ENCODE measurements around the gene CCDC91.

Gene CCDC91

DNA sequence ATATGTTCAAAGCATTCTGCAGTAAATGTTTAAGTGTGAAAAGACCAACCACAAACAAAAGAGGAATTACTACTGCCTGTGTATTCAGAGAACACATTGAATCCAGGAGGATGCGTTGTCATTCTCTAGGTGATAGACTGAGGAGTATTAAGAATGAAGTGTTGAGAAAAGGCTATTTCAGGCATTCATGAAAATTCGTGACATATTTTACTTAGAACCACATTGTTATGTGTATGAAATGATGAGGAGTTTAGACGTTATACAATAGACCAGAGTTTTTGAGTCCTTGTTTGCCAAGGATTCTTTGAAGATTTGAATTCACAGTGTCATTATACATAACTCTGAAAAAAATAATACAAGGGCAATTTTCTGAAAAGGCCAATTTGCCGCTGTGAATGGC lies 251.8 kb downstream of the CCDC91 start:
- DNase-seq (ENCODE audit: low read depth in 1 of 2, low spot score in 1 of 2), result no peak
- Histone ChIP-seq H3K27me3 (ENCODE audit: insufficient read depth, poor library complexity, severe bottlenecking) (no peaks in the 10 kb centered on the region), H3K27ac (replicated peaks) (no peak overlapping the region), H3K4me3 (replicated peaks; ENCODE audit: insufficient read depth, low read length) (no peak overlapping the region)
- TF ChIP-seq GABPA (IDR thresholded peaks at IDR 0.05; ENCODE audit: low read depth) (no peak), SPI1 (IDR thresholded peaks at IDR 0.05; ENCODE audit: borderline replicate concordance, low read depth) (no peak), POLR2AphosphoS5 (IDR thresholded peaks at IDR 0.05; ENCODE audit: low read depth) (no peak)
- TF ChIP-seq, protein P1, sequence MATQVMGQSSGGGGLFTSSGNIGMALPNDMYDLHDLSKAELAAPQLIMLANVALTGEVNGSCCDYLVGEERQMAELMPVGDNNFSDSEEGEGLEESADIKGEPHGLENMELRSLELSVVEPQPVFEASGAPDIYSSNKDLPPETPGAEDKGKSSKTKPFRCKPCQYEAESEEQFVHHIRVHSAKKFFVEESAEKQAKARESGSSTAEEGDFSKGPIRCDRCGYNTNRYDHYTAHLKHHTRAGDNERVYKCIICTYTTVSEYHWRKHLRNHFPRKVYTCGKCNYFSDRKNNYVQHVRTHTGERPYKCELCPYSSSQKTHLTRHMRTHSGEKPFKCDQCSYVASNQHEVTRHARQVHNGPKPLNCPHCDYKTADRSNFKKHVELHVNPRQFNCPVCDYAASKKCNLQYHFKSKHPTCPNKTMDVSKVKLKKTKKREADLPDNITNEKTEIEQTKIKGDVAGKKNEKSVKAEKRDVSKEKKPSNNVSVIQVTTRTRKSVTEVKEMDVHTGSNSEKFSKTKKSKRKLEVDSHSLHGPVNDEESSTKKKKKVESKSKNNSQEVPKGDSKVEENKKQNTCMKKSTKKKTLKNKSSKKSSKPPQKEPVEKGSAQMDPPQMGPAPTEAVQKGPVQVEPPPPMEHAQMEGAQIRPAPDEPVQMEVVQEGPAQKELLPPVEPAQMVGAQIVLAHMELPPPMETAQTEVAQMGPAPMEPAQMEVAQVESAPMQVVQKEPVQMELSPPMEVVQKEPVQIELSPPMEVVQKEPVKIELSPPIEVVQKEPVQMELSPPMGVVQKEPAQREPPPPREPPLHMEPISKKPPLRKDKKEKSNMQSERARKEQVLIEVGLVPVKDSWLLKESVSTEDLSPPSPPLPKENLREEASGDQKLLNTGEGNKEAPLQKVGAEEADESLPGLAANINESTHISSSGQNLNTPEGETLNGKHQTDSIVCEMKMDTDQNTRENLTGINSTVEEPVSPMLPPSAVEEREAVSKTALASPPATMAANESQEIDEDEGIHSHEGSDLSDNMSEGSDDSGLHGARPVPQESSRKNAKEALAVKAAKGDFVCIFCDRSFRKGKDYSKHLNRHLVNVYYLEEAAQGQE (IDR thresholded peaks at IDR 0.05; ENCODE audit: insufficient replicate concordance, low read depth), result no peak
- TF ChIP-seq, protein P2, sequence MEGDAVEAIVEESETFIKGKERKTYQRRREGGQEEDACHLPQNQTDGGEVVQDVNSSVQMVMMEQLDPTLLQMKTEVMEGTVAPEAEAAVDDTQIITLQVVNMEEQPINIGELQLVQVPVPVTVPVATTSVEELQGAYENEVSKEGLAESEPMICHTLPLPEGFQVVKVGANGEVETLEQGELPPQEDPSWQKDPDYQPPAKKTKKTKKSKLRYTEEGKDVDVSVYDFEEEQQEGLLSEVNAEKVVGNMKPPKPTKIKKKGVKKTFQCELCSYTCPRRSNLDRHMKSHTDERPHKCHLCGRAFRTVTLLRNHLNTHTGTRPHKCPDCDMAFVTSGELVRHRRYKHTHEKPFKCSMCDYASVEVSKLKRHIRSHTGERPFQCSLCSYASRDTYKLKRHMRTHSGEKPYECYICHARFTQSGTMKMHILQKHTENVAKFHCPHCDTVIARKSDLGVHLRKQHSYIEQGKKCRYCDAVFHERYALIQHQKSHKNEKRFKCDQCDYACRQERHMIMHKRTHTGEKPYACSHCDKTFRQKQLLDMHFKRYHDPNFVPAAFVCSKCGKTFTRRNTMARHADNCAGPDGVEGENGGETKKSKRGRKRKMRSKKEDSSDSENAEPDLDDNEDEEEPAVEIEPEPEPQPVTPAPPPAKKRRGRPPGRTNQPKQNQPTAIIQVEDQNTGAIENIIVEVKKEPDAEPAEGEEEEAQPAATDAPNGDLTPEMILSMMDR (IDR thresholded peaks at IDR 0.05; ENCODE audit: insufficient read depth, low read length), result no peak

DNA sequence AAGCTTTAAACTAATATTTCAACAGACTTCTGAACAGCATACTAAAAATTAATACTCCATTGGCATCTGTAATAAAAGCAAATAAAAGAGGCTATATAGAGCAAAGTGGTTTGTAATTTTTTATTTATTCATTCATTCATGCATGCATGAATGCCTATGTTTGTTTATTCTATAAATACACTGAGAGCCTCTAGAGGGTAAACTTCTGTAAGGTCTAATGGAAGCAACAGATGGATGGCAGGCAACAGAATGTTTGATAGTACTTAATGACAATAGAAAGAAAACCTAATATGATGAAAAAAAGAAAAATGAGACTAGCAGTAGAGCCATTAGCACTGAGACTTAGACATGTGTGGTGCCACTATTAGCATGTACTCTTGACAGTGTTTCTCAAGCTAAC lies 253.1 kb downstream of the CCDC91 start:
- no peak for TF ChIP-seq POLR2AphosphoS5 (IDR thresholded peaks at IDR 0.05; ENCODE audit: low read depth)
- TF ChIP-seq, protein P1 (IDR thresholded peaks at IDR 0.05; ENCODE audit: insufficient replicate concordance, low read depth), result no peak
- TF ChIP-seq, protein P2 (IDR thresholded peaks at IDR 0.05; ENCODE audit: insufficient read depth, low read length), result no peak
- no peak for TF ChIP-seq GABPA (IDR thresholded peaks at IDR 0.05; ENCODE audit: low read depth)
- no peak for TF ChIP-seq SPI1 (IDR thresholded peaks at IDR 0.05; ENCODE audit: borderline replicate concordance, low read depth)
- H3K27ac ChIP-seq (replicated peaks), result no peak overlapping the region
- no peaks in the 10 kb centered on the region for H3K27me3 ChIP-seq (ENCODE audit: insufficient read depth, poor library complexity, severe bottlenecking)
- DNase-seq (ENCODE audit: low read depth in 1 of 2, low spot score in 1 of 2), result no peak
- H3K4me3 ChIP-seq (replicated peaks; ENCODE audit: insufficient read depth, low read length), result no peak overlapping the region

DNA sequence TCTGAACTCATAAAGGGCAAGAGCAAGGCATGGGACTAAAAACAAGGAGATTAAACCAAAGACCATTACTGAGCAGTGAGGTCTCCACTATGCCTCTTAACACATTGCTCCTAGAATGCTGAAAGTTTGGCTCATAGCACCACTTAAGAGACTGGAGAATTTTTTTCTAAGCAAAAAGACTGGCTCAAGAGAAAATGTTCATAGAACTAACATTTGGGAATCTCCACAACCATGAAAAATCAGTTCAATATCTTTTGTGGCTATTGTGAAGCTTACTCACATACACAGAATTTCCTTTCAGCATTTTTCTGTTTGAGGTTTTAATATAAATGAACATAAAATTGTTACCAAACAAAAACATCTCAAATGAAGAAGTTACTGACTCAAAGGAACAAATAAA lies 255.8 kb downstream of the CCDC91 start:
- TF ChIP-seq, protein P1 (IDR thresholded peaks at IDR 0.05; ENCODE audit: insufficient replicate concordance, low read depth), result no peak
- TF ChIP-seq SPI1 (IDR thresholded peaks at IDR 0.05; ENCODE audit: borderline replicate concordance, low read depth) (no peak), POLR2AphosphoS5 (IDR thresholded peaks at IDR 0.05; ENCODE audit: low read depth) (no peak), GABPA (IDR thresholded peaks at IDR 0.05; ENCODE audit: low read depth) (no peak)
- TF ChIP-seq, protein P2 (IDR thresholded peaks at IDR 0.05; ENCODE audit: insufficient read depth, low read length), result no peak
- DNase-seq (ENCODE audit: low read depth in 1 of 2, low spot score in 1 of 2), result no peak

More for the DNA sequence above, 255.8 kb downstream of the CCDC91 start:
- H3K27ac ChIP-seq (replicated peaks), result no peak overlapping the region
- H3K4me3 ChIP-seq (replicated peaks; ENCODE audit: insufficient read depth, low read length), result no peak overlapping the region
- no peaks in the 10 kb centered on the region for H3K27me3 ChIP-seq (ENCODE audit: insufficient read depth, poor library complexity, severe bottlenecking)
